Endothelial cell of umbilical vein (primary cell): ENCODE results near the gene CLTCL1. TPM values are rescaled to one million over a fixed set of nuclear protein-coding genes. Genes with fewer than 3 reads are reported as not detected.
"Not testable (repeated sequence)": the region's sequence is repeated elsewhere in the genome, so short reads cannot be mapped to it uniquely, and the experiment has no call there.

Experiments used
- BruUV-seq: library from RNA; stranded (reverse); fragments of 400-500 nt; replicated peaks from 2 replicates; lab custom pipeline; 2021; lab: Mats Ljungman, UMichigan
- CTCF ChIA-PET: fragments of 300-600, 350-600 bp; sonication (Branson Sonifier 250); formaldehyde crosslinking; loops from one replicate; lab custom pipeline; 2021; ENCODE audit warnings: antibody characterized with exemption, inconsistent platforms; lab: Charles Lee
- POLR2A ChIA-PET: fragments of 300-600, 350-600 bp; sonication (Branson Sonifier 250); formaldehyde crosslinking; loops from one replicate; lab custom pipeline; 2021; ENCODE audit warnings: antibody characterized with exemption, inconsistent platforms; lab: Charles Lee
- DNase-seq: peaks from one replicate; pipeline ENCODE4 v3.0.0-alpha.2; 2011; ENCODE audit warnings: low read depth, low spot score
- FAIRE-seq: peaks from 2 replicates; lab custom pipeline; 2011; peaks lifted over from hg19 to GRCh38; lab: Jason Lieb, UNC
- H2AFZ ChIP-seq: 2 replicates; pipeline ENCODE4 v1.6.0; 2012; ENCODE audit warnings: low read depth, low read length, control low read depth, inconsistent platforms
- H3K27ac ChIP-seq: 2 replicates; pipeline ENCODE4 v1.5.1; 2011; ENCODE audit warnings: low read depth, mild to moderate bottlenecking, control low read depth, low read length, moderate library complexity; ENCODE audit not compliant: insufficient read depth
- H3K27me3 ChIP-seq, 2 experiments: 2 replicates each; pipeline versions ENCODE4 v1.6.0 to v1.6.1; 2011; ENCODE audit warnings: low read length in 2 of 2, mixed read lengths in 1 of 2; ENCODE audit not compliant: control insufficient read depth in 2 of 2, insufficient read depth in 2 of 2
- H3K36me3 ChIP-seq, 2 experiments: 2 replicates in 1 of 2; 3 replicates in 1 of 2; pipeline ENCODE4 v1.5.1; 2011; ENCODE audit warnings: low read length in 2 of 2, mild to moderate bottlenecking in 1 of 2, moderate library complexity in 1 of 2; ENCODE audit not compliant: control insufficient read depth in 2 of 2, insufficient read depth in 2 of 2; ENCODE audit errors: extremely low read depth in 1 of 2
- H3K4me1 ChIP-seq: 3 replicates; pipeline ENCODE4 v1.5.1; 2011; ENCODE audit warnings: mild to moderate bottlenecking, low read length; ENCODE audit not compliant: control insufficient read depth, insufficient read depth; ENCODE audit errors: extremely low read depth
- H3K4me2 ChIP-seq: 2 replicates; pipeline ENCODE4 v1.6.1; 2011; ENCODE audit warnings: low read length, control low read depth, mixed read lengths; ENCODE audit not compliant: insufficient read depth
- H3K4me3 ChIP-seq, 3 experiments: fragments of 200-600 bp in 1 of 3; sonication (generic), shearing (Covaris generic) in 1 of 3; replicated peaks in 1 of 3; 2 replicates each; pipeline ENCODE4 v1.5.1; 2011 to 2016; ENCODE audit warnings: control low read depth in 3 of 3, low read length in 3 of 3, mild to moderate bottlenecking in 2 of 3, inconsistent platforms in 1 of 3, low read depth in 1 of 3, moderate library complexity in 1 of 3; ENCODE audit not compliant: insufficient read depth in 1 of 3
- H3K79me2 ChIP-seq: 2 replicates; pipeline ENCODE4 v1.6.0; 2012; ENCODE audit warnings: low read length, inconsistent platforms; ENCODE audit not compliant: control insufficient read depth, insufficient read depth
- H3K9ac ChIP-seq: replicated peaks from 2 replicates; pipeline ENCODE3; 2011; ENCODE audit warnings: low read length, control low read depth; ENCODE audit not compliant: insufficient read depth; ENCODE audit errors: extremely low read depth
- H3K9me1 ChIP-seq: replicated peaks from 3 replicates; pipeline ENCODE4 v1.6.0; 2011; ENCODE audit warnings: mild to moderate bottlenecking, low read length; ENCODE audit not compliant: control insufficient read depth, insufficient read depth; ENCODE audit errors: extremely low read depth
- H3K9me3 ChIP-seq: replicated peaks from 2 replicates; pipeline ENCODE4 v1.5.1; 2012; ENCODE audit warnings: low read length, inconsistent platforms; ENCODE audit not compliant: control insufficient read depth, insufficient read depth
- H4K20me1 ChIP-seq: replicated peaks from 2 replicates; pipeline ENCODE3; 2011; ENCODE audit warnings: mild to moderate bottlenecking, low read length; ENCODE audit not compliant: control insufficient read depth, insufficient read depth; ENCODE audit errors: extremely low read depth
- EZH2 ChIP-seq: IDR thresholded peaks from 2 replicates; pipeline ENCODE4 v1.6.1; 2012; ENCODE audit warnings: borderline replicate concordance, low read depth, mild to moderate bottlenecking, moderate library complexity, low read length, inconsistent platforms; ENCODE audit not compliant: severe bottlenecking
- FOS ChIP-seq: IDR thresholded peaks from 2 replicates; pipeline ENCODE4 v1.6.1; 2011; ENCODE audit warnings: mild to moderate bottlenecking, low read length, moderate library complexity, borderline replicate concordance; ENCODE audit not compliant: insufficient read depth
- GATA2 ChIP-seq: IDR thresholded peaks from 2 replicates; pipeline ENCODE4 v1.7.0; 2011; ENCODE audit warnings: low read depth, mild to moderate bottlenecking, moderate library complexity, mixed read lengths, low read length; ENCODE audit not compliant: insufficient read length, insufficient read depth
- JUN ChIP-seq: IDR thresholded peaks from 2 replicates; pipeline ENCODE4 v1.6.1; 2011; ENCODE audit warnings: borderline replicate concordance, low read depth; ENCODE audit not compliant: insufficient read length, insufficient read depth
- MYC ChIP-seq: IDR thresholded peaks from one replicate; pipeline ENCODE4 v1.6.1; 2011; ENCODE audit warnings: mild to moderate bottlenecking, low read depth, low read length
- POLR2A ChIP-seq: IDR thresholded peaks from 2 replicates; pipeline ENCODE4 v1.6.1; 2012; ENCODE audit warnings: low read depth, mild to moderate bottlenecking, control low read depth, low read length
- POLR2AphosphoS5 ChIP-seq: IDR thresholded peaks from 2 replicates; pipeline ENCODE4 v1.6.1; 2012; ENCODE audit warnings: low read depth, mild to moderate bottlenecking, control low read depth, low read length, moderate library complexity; ENCODE audit not compliant: insufficient read depth
- dilution Hi-C: fragments of 300-500 bp; cut with MboI; formaldehyde crosslinking; loops from one replicate; pipeline ENCODE4 v1.15.0; 2019; ENCODE audit warnings: low sequenced_read_pairs; ENCODE audit not compliant: extremely low pct_ligation_motif_present
- intact Hi-C: fragments of 100-400 bp; cut with micrococcal nuclease; formaldehyde crosslinking; loops from one replicate; pipeline ENCODE4 v1.10.0; 2022
- polyA plus RNA-seq, 4 experiments: library from polyadenylated mRNA; depleted of rRNA in 3 of 4; stranded (reverse) in 3 of 4; unstranded in 1 of 4; fragments of >200 nt; gene quantifications; 2 replicates each; pipeline versions ENCODE4 v1.2.1 to v1.2.3, GENCODE V29; 2011 to 2012; ENCODE audit warnings: missing spikeins in 1 of 4
- total RNA-seq: library from RNA; stranded (reverse); gene quantifications from 2 replicates; pipeline ENCODE4 v1.2.3, GENCODE V29; 2021
- TF ChIP-seq, protein P1 (sequence below): IDR thresholded peaks from 2 replicates; pipeline ENCODE4 v1.6.1; 2011; ENCODE audit not compliant: insufficient read depth, insufficient read length
- TF ChIP-seq, protein P2 (sequence below), 2 donors: IDR thresholded peaks; 1 replicate in 1 of 2; 2 replicates in 1 of 2; pipeline ENCODE4 v1.5.1; 2011; ENCODE audit warnings: low read length in 2 of 2, mild to moderate bottlenecking in 2 of 2, moderate library complexity in 2 of 2, control low read depth in 1 of 2, inconsistent platforms in 1 of 2, low read depth in 1 of 2; ENCODE audit not compliant: insufficient read depth in 1 of 2; ENCODE audit errors: extremely low read depth in 1 of 2

The CLTCL1 gene
- total and polyA plus RNA-seq, 2 donors (not counting 3 experiments of a cell fraction or from before 2014, with no cell fraction given) = 5.0 to 6.2 TPM

GRCh38 chr22:19330865-19331418 lies 39.4 kb upstream of the CLTCL1 start:
- Histone ChIP-seq H3K4me1 (no peaks in the 10 kb centered on the region), H3K4me2 (no peak overlapping the region), H3K9ac (no peak overlapping the region), H4K20me1 (no peaks in the 10 kb centered on the region), H3K27me3 (no peaks in the 10 kb centered on the region), H3K27ac (no peak overlapping the region), H2AFZ (no peak overlapping the region), H3K9me1 (no peaks in the 10 kb centered on the region), H3K79me2 (no peaks in the 10 kb centered on the region), H3K9me3 (no peaks in the 10 kb centered on the region), H3K4me3 (no peak overlapping the region), H3K36me3 (peaks cover 4 to 16% of the 10 kb centered on the region in 2 experiments)
- TF ChIP-seq, protein P1, sequence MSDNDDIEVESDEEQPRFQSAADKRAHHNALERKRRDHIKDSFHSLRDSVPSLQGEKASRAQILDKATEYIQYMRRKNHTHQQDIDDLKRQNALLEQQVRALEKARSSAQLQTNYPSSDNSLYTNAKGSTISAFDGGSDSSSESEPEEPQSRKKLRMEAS = no peak
- TF ChIP-seq MYC (no peak), POLR2A (no peak), JUN (no peak), FOS (no peak), GATA2 (no peak), EZH2 (no peak), POLR2AphosphoS5 (no peak)
- TF ChIP-seq, protein P2, sequence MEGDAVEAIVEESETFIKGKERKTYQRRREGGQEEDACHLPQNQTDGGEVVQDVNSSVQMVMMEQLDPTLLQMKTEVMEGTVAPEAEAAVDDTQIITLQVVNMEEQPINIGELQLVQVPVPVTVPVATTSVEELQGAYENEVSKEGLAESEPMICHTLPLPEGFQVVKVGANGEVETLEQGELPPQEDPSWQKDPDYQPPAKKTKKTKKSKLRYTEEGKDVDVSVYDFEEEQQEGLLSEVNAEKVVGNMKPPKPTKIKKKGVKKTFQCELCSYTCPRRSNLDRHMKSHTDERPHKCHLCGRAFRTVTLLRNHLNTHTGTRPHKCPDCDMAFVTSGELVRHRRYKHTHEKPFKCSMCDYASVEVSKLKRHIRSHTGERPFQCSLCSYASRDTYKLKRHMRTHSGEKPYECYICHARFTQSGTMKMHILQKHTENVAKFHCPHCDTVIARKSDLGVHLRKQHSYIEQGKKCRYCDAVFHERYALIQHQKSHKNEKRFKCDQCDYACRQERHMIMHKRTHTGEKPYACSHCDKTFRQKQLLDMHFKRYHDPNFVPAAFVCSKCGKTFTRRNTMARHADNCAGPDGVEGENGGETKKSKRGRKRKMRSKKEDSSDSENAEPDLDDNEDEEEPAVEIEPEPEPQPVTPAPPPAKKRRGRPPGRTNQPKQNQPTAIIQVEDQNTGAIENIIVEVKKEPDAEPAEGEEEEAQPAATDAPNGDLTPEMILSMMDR (IDR thresholded peaks at IDR 0.05; ENCODE audit: extremely low read depth in 1 of 2, insufficient read depth in 1 of 2, low read depth in 1 of 2, low read length in 2 of 2) = no peak
- DNase-seq (no peak), FAIRE-seq (no peak)
- intact Hi-C loops (no loop called here), dilution Hi-C loops (no loop called here)
- TSS peak; percentile 56 for BruUV-seq
- ChIA-PET POLR2A (no interaction called here), CTCF (interaction anchor here (0.9 to 1.0 kb wide), 2 partner anchors 20 to 125 kb away, joined by 3 read pairs; no protein-coding TSS in a partner anchor)

DNA sequence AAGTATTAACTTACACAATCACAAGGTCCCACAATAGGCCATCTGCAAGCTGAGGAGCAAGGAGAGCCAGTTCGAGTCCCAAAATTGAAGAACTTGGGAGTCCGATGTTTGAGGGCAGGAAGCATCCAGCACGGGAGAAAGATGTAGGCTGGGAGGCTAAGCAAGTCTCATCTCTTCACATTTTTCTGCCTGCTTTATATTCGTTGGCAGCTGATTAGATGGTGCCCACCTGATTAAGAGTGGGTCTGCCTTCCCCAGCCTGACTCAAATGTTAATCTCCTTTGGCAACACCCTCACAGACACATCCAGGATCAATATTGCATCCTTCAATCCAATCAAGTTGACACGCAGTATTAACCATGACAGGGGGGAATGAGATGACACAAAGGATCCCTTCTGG lies 38.7 kb upstream of the CLTCL1 start:
- dilution Hi-C loops, BruUV-seq, DNase-seq, H3K9me1 ChIP-seq, H4K20me1 ChIP-seq, H3K27me3 ChIP-seq, H3K79me2 ChIP-seq, H3K27ac ChIP-seq, FAIRE-seq, H2AFZ ChIP-seq, H3K4me3 ChIP-seq, intact Hi-C loops, H3K4me2 ChIP-seq, H3K4me1 ChIP-seq, POLR2A ChIA-PET, H3K9me3 ChIP-seq, H3K9ac ChIP-seq: not testable (repeated sequence)
- CTCF ChIA-PET = interaction anchor here (0.9 kb wide), 1 partner anchor 125 kb away, joined by 3 read pairs; no protein-coding TSS in a partner anchor
- peaks cover 4 to 16% of the 10 kb centered on the region in 2 experiments for H3K36me3 ChIP-seq
